Erythroblast (primary cell): ENCODE results near the gene STMN3.

Source experiments
- GATA1 ChIP-seq: IDR thresholded peaks from 2 replicates; pipeline ENCODE4 v1.6.1; 2011; ENCODE audit warnings: low read depth, mild to moderate bottlenecking, control low read depth, low read length, moderate library complexity
- POLR2A ChIP-seq: IDR thresholded peaks from 2 replicates; pipeline ENCODE4 v1.6.1; 2011; ENCODE audit warnings: mild to moderate bottlenecking, low read length

GRCh38 chr20:63597651-63598478 lies 55.4 kb downstream of the STMN3 start:
- TF ChIP-seq GATA1 (no peak), POLR2A (no peak)
